GM23338 (cell line): ENCODE measurements around the gene SRSF7. TPM values are rescaled to one million over a fixed set of nuclear protein-coding genes. Genes with fewer than 3 reads are reported as not detected.

ENCODE experiments used
- ATAC-seq: fragments of 200-7000 bp; cut with Tn5 transposase; 3 replicates; pipeline ENCODE4 v1.9.1; 2020
- DNase-seq: peaks from one replicate; pipeline ENCODE4 v3.0.0-alpha.2; 2015; ENCODE audit warnings: low spot score
- H2AFZ ChIP-seq: fragments of 200-600 bp; sonication (generic); 2 replicates; pipeline ENCODE4 v1.8.0; 2016; ENCODE audit warnings: antibody characterized with exemption, mild to moderate bottlenecking, moderate library complexity
- H3F3A ChIP-seq: fragments of 200-600 bp; sonication (generic); replicated peaks from 2 replicates; pipeline ENCODE4 v1.8.0; 2017; ENCODE audit warnings: antibody characterized with exemption, mixed run types, low read depth
- H3K27ac ChIP-seq: fragments of 200-600 bp; sonication (generic); 2 replicates; pipeline ENCODE4 v1.6.1; 2016; ENCODE audit warnings: low read depth
- H3K27me3 ChIP-seq: fragments of 200-600 bp; sonication (generic); 2 replicates; pipeline ENCODE4 v1.8.0; 2016; ENCODE audit warnings: mild to moderate bottlenecking, mixed run types, moderate library complexity; ENCODE audit not compliant: insufficient read depth
- H3K36me3 ChIP-seq: fragments of 200-600 bp; sonication (generic); 2 replicates; pipeline ENCODE4 v1.8.0; 2016; ENCODE audit warnings: mild to moderate bottlenecking; ENCODE audit not compliant: insufficient read depth
- H3K4me1 ChIP-seq: fragments of 200-600 bp; sonication (generic); 2 replicates; pipeline ENCODE4 v1.8.0; 2016; ENCODE audit warnings: mild to moderate bottlenecking, moderate library complexity; ENCODE audit not compliant: insufficient read depth
- H3K4me2 ChIP-seq: fragments of 200-600 bp; sonication (generic); 2 replicates; pipeline ENCODE4 v1.7.1; 2017; ENCODE audit warnings: mixed run types
- H3K4me3 ChIP-seq: fragments of 200-600 bp; sonication (generic); 2 replicates; pipeline ENCODE4 v1.6.1; 2016; ENCODE audit warnings: mixed run types
- H3K79me2 ChIP-seq: fragments of 200-600 bp; sonication (generic); replicated peaks from 2 replicates; pipeline ENCODE4 v1.8.0; 2017; ENCODE audit warnings: mild to moderate bottlenecking; ENCODE audit not compliant: insufficient read depth
- H3K9me2 ChIP-seq: fragments of 200-600 bp; sonication (generic); 2 replicates; pipeline ENCODE4 v1.8.0; 2017; ENCODE audit not compliant: insufficient read depth
- H4K20me1 ChIP-seq: fragments of 200-600 bp; sonication (generic); replicated peaks from 2 replicates; pipeline ENCODE4 v1.8.0; 2017; ENCODE audit warnings: mild to moderate bottlenecking; ENCODE audit not compliant: insufficient read depth
- H3K27ac Mint-ChIP-seq: 2 replicates; pipeline ENCODE4 v1.8.0; 2020; ENCODE audit warnings: inconsistent platforms, mild to moderate bottlenecking, moderate library complexity, mixed read lengths
- H3K27me3 Mint-ChIP-seq: 3 replicates; pipeline ENCODE4 v1.8.0; 2022; ENCODE audit warnings: low read depth, mild to moderate bottlenecking, moderate library complexity, mixed read lengths, inconsistent platforms; ENCODE audit not compliant: insufficient read depth, poor library complexity
- H3K36me3 Mint-ChIP-seq: 3 replicates; pipeline ENCODE4 v1.8.0; 2021; ENCODE audit warnings: low read depth, mild to moderate bottlenecking, inconsistent platforms, moderate library complexity, mixed read lengths
- H3K4me1 Mint-ChIP-seq: 3 replicates; pipeline ENCODE4 v1.8.0; 2020; ENCODE audit warnings: mild to moderate bottlenecking, inconsistent platforms, mixed read lengths
- H3K4me3 Mint-ChIP-seq: 3 replicates; pipeline ENCODE4 v1.8.0; 2021; ENCODE audit warnings: moderate library complexity, mild to moderate bottlenecking, inconsistent platforms, mixed read lengths
- H3K9me3 Mint-ChIP-seq: 3 replicates; pipeline ENCODE4 v1.8.0; 2020; ENCODE audit warnings: moderate library complexity, mild to moderate bottlenecking, inconsistent platforms, mixed read lengths
- CREB1 ChIP-seq: fragments of 250-450 bp; sonication (Bioruptor Pico); IDR thresholded peaks from 2 replicates; pipeline ENCODE4 v1.5.0; 2020; ENCODE audit warnings: low read depth, mild to moderate bottlenecking, moderate library complexity
- CTCF ChIP-seq, 2 experiments: fragments of 200-600 bp in 1 of 2; sonication (generic) in 1 of 2; conservative IDR thresholded peaks; 2 replicates each; pipeline versions ENCODE4 v1.5.1 to v1.6.1; 2016 to 2017; ENCODE audit warnings: antibody characterized with exemption in 2 of 2, low read depth in 2 of 2, mild to moderate bottlenecking in 2 of 2, moderate library complexity in 1 of 2
- ETS1 ChIP-seq: IDR thresholded peaks from 2 replicates; pipeline ENCODE4 v1.6.1; 2016; ENCODE audit warnings: antibody characterized with exemption
- EZH2 ChIP-seq: fragments of 200-600 bp; sonication (generic); IDR thresholded peaks from one replicate; pipeline ENCODE4 v1.8.0; 2017; ENCODE audit warnings: antibody characterized with exemption, mild to moderate bottlenecking, low read depth; ENCODE audit not compliant: unreplicated experiment
- EZH2phosphoT487 ChIP-seq: fragments of 200-600 bp; sonication (generic); IDR thresholded peaks from one replicate; pipeline ENCODE4 v1.8.1; 2018; ENCODE audit warnings: antibody characterized with exemption; ENCODE audit not compliant: unreplicated experiment
- JUNB ChIP-seq: IDR thresholded peaks from one replicate; pipeline ENCODE4 v1.6.1; 2016; ENCODE audit warnings: antibody characterized with exemption; ENCODE audit not compliant: unreplicated experiment
- NANOG ChIP-seq: IDR thresholded peaks from 2 replicates; pipeline ENCODE4 v1.6.1; 2016; ENCODE audit warnings: antibody characterized with exemption, borderline replicate concordance
- POLR2AphosphoS5 ChIP-seq: IDR thresholded peaks from 2 replicates; pipeline ENCODE4 v1.6.1; 2016; ENCODE audit warnings: antibody characterized with exemption, low read depth
- REST ChIP-seq: IDR thresholded peaks from one replicate; pipeline ENCODE4 v1.6.1; 2018; ENCODE audit warnings: antibody characterized with exemption; ENCODE audit not compliant: unreplicated experiment
- STAT1 ChIP-seq: IDR thresholded peaks from one replicate; pipeline ENCODE4 v1.6.1; 2016; ENCODE audit warnings: antibody characterized with exemption; ENCODE audit not compliant: unreplicated experiment
- ZNF114 ChIP-seq: fragments of 250-450 bp; sonication (Bioruptor Pico); IDR thresholded peaks from 2 replicates; pipeline ENCODE4 v1.5.0; 2020; ENCODE audit warnings: mild to moderate bottlenecking, moderate library complexity
- ZNF331 ChIP-seq: fragments of 250-450 bp; sonication (Bioruptor Pico); IDR thresholded peaks from 2 replicates; pipeline ENCODE4 v1.5.0; 2020; ENCODE audit warnings: low read depth, mild to moderate bottlenecking, moderate library complexity
- ZNF462 ChIP-seq: fragments of 250-450 bp; sonication (Bioruptor Pico); IDR thresholded peaks from 2 replicates; pipeline ENCODE4 v1.5.0; 2020; ENCODE audit warnings: mild to moderate bottlenecking, moderate library complexity
- polyA plus RNA-seq: library from polyadenylated mRNA; unstranded; fragments of >200 nt; fragmentation: Nextera tagmentation; extraction: Ambion mirVana; gene quantifications from 2 replicates; pipeline ENCODE4 v1.2.1, GENCODE V29; 2016
- total RNA-seq: library from RNA; depleted of rRNA; stranded (reverse); fragments of >200 nt; shearing (Covaris generic); gene quantifications from 2 replicates; pipeline ENCODE4 v1.2.3, GENCODE V29; 2014

Gene SRSF7
- total and polyA plus RNA-seq, 2 experiments from 2014 or later, result 251 to 572 TPM

GRCh38 chr2:38771632-38772031, 20.5 kb upstream of the SRSF7 start:
- no peaks in the 10 kb centered on the region for H3K36me3 Mint-ChIP-seq
- Histone ChIP-seq H3K9me2 (no peaks in the 10 kb centered on the region), H3K27ac (no peak overlapping the region), H3K4me3 (no peak overlapping the region), H3K4me2 (no peak overlapping the region), H3K4me1 (no peaks in the 10 kb centered on the region), H3K36me3 (no peaks in the 10 kb centered on the region), H3F3A (no peaks in the 10 kb centered on the region), H4K20me1 (no peaks in the 10 kb centered on the region), H3K79me2 (no peaks in the 10 kb centered on the region), H2AFZ (no peak overlapping the region), H3K27me3 (no peaks in the 10 kb centered on the region)
- H3K27me3 Mint-ChIP-seq, result no peaks in the 10 kb centered on the region
- no peaks in the 10 kb centered on the region for H3K4me1 Mint-ChIP-seq
- no peak for DNase-seq
- no peaks in the 10 kb centered on the region for H3K9me3 Mint-ChIP-seq
- TF ChIP-seq ZNF114 (CRISPR knock-in tag) (no peak), CREB1 (no peak), NANOG (no peak), ETS1 (no peak), ZNF462 (no peak), ZNF331 (CRISPR knock-in tag) (no peak), JUNB (no peak), EZH2 (no peak), REST (no peak), STAT1 (no peak), EZH2phosphoT487 (no peak), POLR2AphosphoS5 (no peak), CTCF (conservative IDR thresholded peaks at IDR 0.05; ENCODE audit: low read depth in 2 of 2) (no peak)
- no peak overlapping the region for H3K27ac Mint-ChIP-seq
- H3K4me3 Mint-ChIP-seq, result no peak overlapping the region
- ATAC-seq, result no peak
